Activated CD4-positive, alpha-beta memory T cell treated with anti-CD3 and anti-CD28 coated beads for 36 hours (primary cell): Measurements from ENCODE around the gene FARP1. TPM values are rescaled to one million over a fixed set of nuclear protein-coding genes. Genes with fewer than 3 reads are reported as not detected.

ENCODE experiments used
- CTCF ChIA-PET: fragments of 350-600 bp; sonication (Branson Sonifier 250); formaldehyde crosslinking; loops from one replicate; lab custom pipeline; 2021; ENCODE audit warnings: antibody characterized with exemption, inconsistent platforms; lab: Charles Lee
- POLR2A ChIA-PET: fragments of 350-600 bp; sonication (Branson Sonifier 250); formaldehyde crosslinking; loops from one replicate; lab custom pipeline; 2021; ENCODE audit warnings: antibody characterized with exemption; lab: Charles Lee
- DNase-seq: peaks from one replicate; pipeline ENCODE4 v3.0.0-alpha.2; 2020
- H3K27ac Mint-ChIP-seq: one replicate; pipeline ENCODE4 v1.8.0; 2021; ENCODE audit warnings: mixed read lengths
- H3K27me3 Mint-ChIP-seq: one replicate; pipeline ENCODE4 v1.8.0; 2021; ENCODE audit warnings: mixed read lengths
- H3K36me3 Mint-ChIP-seq: one replicate; pipeline ENCODE4 v1.8.0; 2021; ENCODE audit warnings: mixed read lengths
- H3K4me1 Mint-ChIP-seq: one replicate; pipeline ENCODE4 v1.8.0; 2021; ENCODE audit warnings: low read depth, mixed read lengths
- H3K4me3 Mint-ChIP-seq: one replicate; pipeline ENCODE4 v1.8.0; 2021; ENCODE audit warnings: mild to moderate bottlenecking, mixed read lengths
- H3K9me3 Mint-ChIP-seq: one replicate; pipeline ENCODE4 v1.8.0; 2021; ENCODE audit warnings: mixed read lengths
- intact Hi-C: fragments of 100-400 bp; cut with micrococcal nuclease; formaldehyde crosslinking; loops from one replicate; pipeline ENCODE4 v1.15.1; 2023
- total RNA-seq, 2 experiments: library from RNA; stranded (reverse); gene quantifications; one replicate each; pipeline ENCODE4 v1.2.3, GENCODE V29; 2021

Gene FARP1
- total RNA-seq, 2 experiments from 2014 or later: 0.56 to 0.64 TPM

DNA sequence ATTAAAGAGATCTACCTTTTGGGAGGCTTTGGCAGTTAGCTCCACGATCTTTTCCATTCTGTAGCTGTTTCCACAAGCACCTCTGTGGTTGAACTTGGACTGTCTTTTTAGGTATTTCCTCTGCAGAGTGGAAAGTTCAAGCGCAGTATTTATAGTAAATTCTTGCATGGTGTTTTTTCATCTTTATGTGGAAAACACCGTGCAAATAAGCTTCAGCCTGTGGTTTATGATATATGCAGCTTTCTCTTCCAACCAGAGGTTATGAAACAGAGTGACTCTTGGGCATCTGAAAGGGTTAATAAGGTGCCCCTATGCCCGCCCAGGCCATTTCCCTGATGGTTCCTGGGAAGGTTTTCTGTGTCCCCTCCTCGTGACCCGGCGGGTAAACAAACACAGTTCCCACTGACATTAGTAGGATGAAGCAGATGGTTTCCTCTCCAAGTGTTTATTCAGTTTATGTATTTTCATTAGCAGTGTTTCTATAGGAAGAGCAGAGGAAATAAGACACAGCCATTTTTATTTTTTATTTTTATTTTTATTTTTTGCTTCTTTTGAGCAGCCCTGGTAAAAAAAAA lies 73.9 kb downstream of the FARP1 start:
- ChIA-PET POLR2A (no interaction called here), CTCF (no interaction called here)
- Mint-ChIP-seq H3K9me3 (no peaks in the 10 kb centered on the region), H3K27me3 (peaks cover 6% of the 10 kb centered on the region), H3K36me3 (no peaks in the 10 kb centered on the region), H3K4me1 (no peaks in the 10 kb centered on the region), H3K27ac (no peak overlapping the region), H3K4me3 (no peak overlapping the region)
- DNase-seq: no peak
- intact Hi-C loops: no loop called here

- H3K9me3 Mint-ChIP-seq: no peaks in the 10 kb centered on the region
- H3K27me3 Mint-ChIP-seq: peaks cover 6% of the 10 kb centered on the region
- no peak for DNase-seq
- POLR2A ChIA-PET: no interaction called here
- H3K4me3 Mint-ChIP-seq: no peak overlapping the region
- no peaks in the 10 kb centered on the region for H3K4me1 Mint-ChIP-seq
- CTCF ChIA-PET: no interaction called here
- H3K36me3 Mint-ChIP-seq: no peaks in the 10 kb centered on the region
- intact Hi-C loops: no loop called here
- no peak overlapping the region for H3K27ac Mint-ChIP-seq
Measured at GRCh38 chr13:98217597-98217996, 74.7 kb downstream of the FARP1 start.

- Mint-ChIP-seq H3K27me3 (peaks cover 2% of the 10 kb centered on the region), H3K9me3 (no peaks in the 10 kb centered on the region), H3K4me3 (no peak overlapping the region), H3K4me1 (no peaks in the 10 kb centered on the region), H3K36me3 (no peaks in the 10 kb centered on the region), H3K27ac (no peak overlapping the region)
- ChIA-PET POLR2A (no interaction called here), CTCF (no interaction called here)
- no peak for DNase-seq
- intact Hi-C loops: no loop called here
Measured at GRCh38 chr13:98219685-98220084, 76.8 kb downstream of the FARP1 start.

GRCh38 chr13:98220271-98220791 lies 77.4 kb downstream of the FARP1 start:
- intact Hi-C loops: no loop called here
- POLR2A ChIA-PET: no interaction called here
- no peaks in the 10 kb centered on the region for H3K9me3 Mint-ChIP-seq
- no peaks in the 10 kb centered on the region for H3K36me3 Mint-ChIP-seq
- no peak for DNase-seq
- H3K4me1 Mint-ChIP-seq: no peaks in the 10 kb centered on the region
- no peak overlapping the region for H3K4me3 Mint-ChIP-seq
- peaks cover 2% of the 10 kb centered on the region for H3K27me3 Mint-ChIP-seq
- H3K27ac Mint-ChIP-seq: no peak overlapping the region
- CTCF ChIA-PET: no interaction called here

DNA sequence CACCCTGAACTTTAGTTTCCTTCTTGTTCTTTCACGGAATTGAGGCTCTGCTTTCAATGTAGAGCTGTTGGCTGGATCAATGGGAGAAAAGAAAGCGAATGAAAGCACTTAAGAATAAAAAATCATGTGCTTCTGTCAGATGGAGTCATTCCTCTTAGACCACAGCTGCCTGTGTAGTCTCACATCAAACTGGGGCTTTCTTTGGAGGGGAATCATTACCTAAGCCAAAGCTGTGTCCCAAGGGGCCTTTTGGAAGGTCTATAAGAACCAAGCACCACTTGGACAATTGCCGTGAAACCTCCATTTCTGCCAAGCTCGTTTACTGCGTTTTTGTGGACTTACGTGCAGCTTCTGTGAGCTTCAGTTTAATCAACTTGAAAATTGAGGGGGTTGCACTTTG lies 78.3 kb downstream of the FARP1 start:
- DNase-seq: no peak
- H3K4me3 Mint-ChIP-seq: no peak overlapping the region
- H3K27me3 Mint-ChIP-seq: peaks cover 2% of the 10 kb centered on the region
- CTCF ChIA-PET: no interaction called here
- POLR2A ChIA-PET: no interaction called here
- no peaks in the 10 kb centered on the region for H3K36me3 Mint-ChIP-seq
- no peaks in the 10 kb centered on the region for H3K9me3 Mint-ChIP-seq
- intact Hi-C loops: no loop called here
- no peak overlapping the region for H3K27ac Mint-ChIP-seq
- H3K4me1 Mint-ChIP-seq: no peaks in the 10 kb centered on the region

- Mint-ChIP-seq H3K27ac (no peak overlapping the region), H3K4me1 (no peaks in the 10 kb centered on the region), H3K27me3 (peaks cover 3% of the 10 kb centered on the region), H3K4me3 (no peak overlapping the region), H3K36me3 (no peaks in the 10 kb centered on the region), H3K9me3 (no peaks in the 10 kb centered on the region)
- no peak for DNase-seq
- POLR2A ChIA-PET: no interaction called here
- intact Hi-C loops: no loop called here
- CTCF ChIA-PET: no interaction called here
Measured at GRCh38 chr13:98222081-98222554, 79.2 kb downstream of the FARP1 start.

DNA sequence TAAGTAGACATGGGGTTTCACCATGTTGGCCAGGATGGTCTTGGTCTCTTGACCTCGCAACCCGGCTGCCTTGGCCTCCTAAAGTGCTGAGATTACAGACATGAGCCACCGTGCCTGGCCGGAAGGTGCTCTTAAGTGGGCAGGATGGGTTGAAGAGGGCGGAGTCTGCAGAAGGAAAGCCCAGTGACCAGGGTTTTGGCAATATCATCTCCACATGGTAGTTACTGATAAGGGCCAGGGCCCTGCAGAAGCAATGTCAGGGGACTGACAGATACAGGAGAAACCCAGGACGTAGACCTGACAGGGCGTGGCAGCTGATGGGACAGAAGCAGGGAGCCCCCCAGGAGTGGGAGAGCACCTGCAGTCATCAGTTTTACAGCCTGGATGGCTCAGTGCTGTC lies 79.9 kb downstream of the FARP1 start:
- Mint-ChIP-seq H3K4me3 (no peak overlapping the region), H3K36me3 (no peaks in the 10 kb centered on the region), H3K27ac (no peak overlapping the region), H3K4me1 (no peaks in the 10 kb centered on the region), H3K27me3 (peaks cover 2% of the 10 kb centered on the region), H3K9me3 (no peaks in the 10 kb centered on the region)
- CTCF ChIA-PET: no interaction called here
- intact Hi-C loops: no loop called here
- no peak for DNase-seq
- POLR2A ChIA-PET: no interaction called here

- Mint-ChIP-seq H3K4me3 (no peak overlapping the region), H3K9me3 (no peaks in the 10 kb centered on the region), H3K4me1 (no peaks in the 10 kb centered on the region), H3K27me3 (peaks cover 2% of the 10 kb centered on the region), H3K27ac (no peak overlapping the region), H3K36me3 (no peaks in the 10 kb centered on the region)
- ChIA-PET POLR2A (no interaction called here), CTCF (no interaction called here)
- DNase-seq: no peak
- intact Hi-C loops: no loop called here
Measured at GRCh38 chr13:98223741-98224140, 80.8 kb downstream of the FARP1 start.

GRCh38 chr13:98224557-98224956 lies 81.7 kb downstream of the FARP1 start:
- H3K9me3 Mint-ChIP-seq: no peaks in the 10 kb centered on the region
- no peak overlapping the region for H3K4me3 Mint-ChIP-seq
- no peak for DNase-seq
- H3K27ac Mint-ChIP-seq: no peak overlapping the region
- intact Hi-C loops: no loop called here
- H3K36me3 Mint-ChIP-seq: no peaks in the 10 kb centered on the region
- H3K27me3 Mint-ChIP-seq: peaks cover 2% of the 10 kb centered on the region
- CTCF ChIA-PET: no interaction called here
- H3K4me1 Mint-ChIP-seq: no peaks in the 10 kb centered on the region
- POLR2A ChIA-PET: no interaction called here

DNA sequence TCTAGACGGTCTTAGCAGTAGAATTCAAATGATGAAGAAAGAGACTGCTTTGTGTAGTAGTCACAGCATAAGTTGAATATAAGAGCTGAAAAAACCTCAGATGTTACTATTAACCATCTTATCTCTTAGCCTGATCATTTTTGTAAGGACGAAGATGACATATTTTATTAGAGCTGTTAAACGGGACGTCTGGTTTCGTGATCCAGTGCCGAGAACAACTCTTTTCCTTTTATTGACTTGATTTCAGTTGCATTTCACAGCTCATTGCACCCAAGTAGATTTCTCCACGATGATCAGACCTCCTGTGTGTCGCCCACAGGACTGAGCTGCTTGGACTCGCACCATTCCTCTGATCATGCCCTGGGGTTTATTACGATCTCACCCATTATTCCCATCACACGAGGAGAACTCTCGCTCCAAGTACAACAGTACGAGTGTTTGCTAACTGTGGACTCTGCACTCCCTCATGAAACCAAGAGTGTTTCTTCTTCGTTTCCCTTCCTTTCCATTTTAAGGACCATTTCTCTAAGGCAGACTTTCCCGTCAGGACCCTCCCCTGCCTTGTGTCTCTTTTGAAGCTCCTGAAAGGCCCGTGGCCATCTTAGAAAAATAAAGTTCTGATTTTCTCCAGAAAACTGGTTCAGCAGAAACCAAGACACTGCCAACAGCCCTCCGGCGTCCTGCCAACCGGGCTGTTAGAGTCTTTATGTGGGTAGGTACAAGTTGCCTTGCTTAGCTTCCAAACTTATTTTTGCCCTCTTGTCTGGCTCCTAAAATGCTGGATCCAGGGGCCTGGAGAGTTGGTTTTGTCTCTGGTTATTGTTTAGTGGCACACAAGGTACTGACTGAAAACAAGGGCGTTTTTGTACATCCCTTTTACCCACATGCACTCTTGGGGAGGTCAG lies 82.4 kb downstream of the FARP1 start:
- Mint-ChIP-seq H3K36me3 (no peaks in the 10 kb centered on the region), H3K4me3 (no peak overlapping the region), H3K27me3 (peaks cover 2% of the 10 kb centered on the region), H3K27ac (no peak overlapping the region), H3K9me3 (no peaks in the 10 kb centered on the region), H3K4me1 (no peaks in the 10 kb centered on the region)
- no peak for DNase-seq
- ChIA-PET POLR2A (no interaction called here), CTCF (no interaction called here)
- intact Hi-C loops: no loop called here

DNA sequence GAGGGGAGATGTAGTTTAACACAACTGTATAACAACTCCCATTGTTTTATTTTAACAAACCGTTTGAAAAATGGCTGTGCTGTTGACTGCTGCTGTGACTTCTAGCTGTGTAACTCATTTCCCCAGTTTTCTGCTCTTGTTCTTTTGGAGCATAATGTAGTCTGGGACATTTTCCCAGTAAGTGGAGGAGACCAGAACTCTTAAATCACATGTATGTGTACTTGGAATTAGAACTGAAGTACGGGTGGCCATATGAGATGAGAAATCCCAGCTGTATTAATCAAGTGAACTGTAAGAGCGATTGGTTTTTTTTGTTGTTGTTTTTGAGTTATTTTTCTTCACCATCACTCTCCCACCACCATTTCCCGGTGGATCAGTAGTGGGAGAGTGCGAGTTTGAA lies 83.6 kb downstream of the FARP1 start:
- Mint-ChIP-seq H3K27me3 (peaks cover 4% of the 10 kb centered on the region), H3K27ac (no peak overlapping the region), H3K4me1 (no peaks in the 10 kb centered on the region), H3K9me3 (peaks cover 4% of the 10 kb centered on the region), H3K36me3 (no peaks in the 10 kb centered on the region), H3K4me3 (no peak overlapping the region)
- intact Hi-C loops: no loop called here
- no peak for DNase-seq
- CTCF ChIA-PET: no interaction called here
- POLR2A ChIA-PET: no interaction called here

GRCh38 chr13:98228661-98229341 lies 85.9 kb downstream of the FARP1 start:
- H3K4me3 Mint-ChIP-seq: no peak overlapping the region

More at GRCh38 chr13:98228661-98229341, 85.9 kb downstream of the FARP1 start:
- H3K27me3 Mint-ChIP-seq: peaks cover 4% of the 10 kb centered on the region
- POLR2A ChIA-PET: no interaction called here
- no peak overlapping the region for H3K27ac Mint-ChIP-seq
- no peaks in the 10 kb centered on the region for H3K36me3 Mint-ChIP-seq
- H3K4me1 Mint-ChIP-seq: no peaks in the 10 kb centered on the region
- CTCF ChIA-PET: no interaction called here
- H3K9me3 Mint-ChIP-seq: peaks cover 4% of the 10 kb centered on the region
- intact Hi-C loops: no loop called here
- no peak for DNase-seq
